ENCODE data around the gene IGLON5. TPM values are rescaled to one million over a fixed set of nuclear protein-coding genes. Genes with fewer than 3 reads are reported as not detected.

The IGLON5 gene
- total and polyA plus RNA-seq, 2 donors from 2014 or later = 0.15 TPM; not detected in 1

- Histone ChIP-seq H3K4me3 (ENCODE audit: low read length in 3 of 3) (no peak overlapping the region), H3K9ac (ENCODE audit: low read length in 3 of 3) (no peak overlapping the region), H3K9me3 (ENCODE audit: control insufficient read depth in 2 of 3, insufficient read depth in 1 of 3, low read length in 3 of 3) (no peaks in the 10 kb centered on the region), H3K4me1 (ENCODE audit: control insufficient read depth in 2 of 3, insufficient read depth in 2 of 3, low read depth in 1 of 3, low read length in 3 of 3) (peaks cover 0 to 6% (median 5%) of the 10 kb centered on the region in 3 donors), H3K27ac (ENCODE audit: low read depth in 2 of 2, low read length in 2 of 2) (no peak overlapping the region), H3K27me3 (ENCODE audit: control insufficient read depth, insufficient read depth, low read length) (no peaks in the 10 kb centered on the region), H3K36me3 (ENCODE audit: control insufficient read depth in 2 of 3, insufficient read depth in 3 of 3, low read length in 3 of 3) (no peaks in the 10 kb centered on the region)
- TF ChIP-seq CTCF (IDR thresholded peaks at IDR 0.05; ENCODE audit: borderline replicate concordance, extremely low read depth, insufficient read depth) = no peak
- intact Hi-C loops (cut with DNase I) = no loop called here
- DNase-seq (no peak), FAIRE-seq (no peak)
Measured at GRCh38 chr19:51359294-51359693, 47.9 kb downstream of the IGLON5 start.

- H3K4me3 ChIP-seq (ENCODE audit: low read length in 3 of 3) = no peak overlapping the region
- H3K9ac ChIP-seq (ENCODE audit: low read length in 3 of 3) = no peak overlapping the region
- DNase-seq = no peak
- no peaks in the 10 kb centered on the region for H3K9me3 ChIP-seq (ENCODE audit: control insufficient read depth in 2 of 3, insufficient read depth in 1 of 3, low read length in 3 of 3)
- intact Hi-C loops (cut with DNase I) = no loop called here
- no peaks in the 10 kb centered on the region for H3K27me3 ChIP-seq (ENCODE audit: control insufficient read depth, insufficient read depth, low read length)
- no peaks in the 10 kb centered on the region for H3K36me3 ChIP-seq (ENCODE audit: control insufficient read depth in 2 of 3, insufficient read depth in 3 of 3, low read length in 3 of 3)
- TF ChIP-seq CTCF (IDR thresholded peaks at IDR 0.05; ENCODE audit: borderline replicate concordance, extremely low read depth, insufficient read depth) = no peak
- no peak overlapping the region for H3K27ac ChIP-seq (ENCODE audit: low read depth in 2 of 2, low read length in 2 of 2)
- no peak for FAIRE-seq
- H3K4me1 ChIP-seq (ENCODE audit: control insufficient read depth in 2 of 3, insufficient read depth in 2 of 3, low read depth in 1 of 3, low read length in 3 of 3) = peaks cover 0 to 15% (median 5%) of the 10 kb centered on the region in 3 donors
Measured at GRCh38 chr19:51361239-51361638, 49.8 kb downstream of the IGLON5 start.

GRCh38 chr19:51364200-51365106 lies 53.0 kb downstream of the IGLON5 start:
- no peak for DNase-seq
- Histone ChIP-seq H3K4me3 (ENCODE audit: low read length in 3 of 3) (no peak overlapping the region), H3K27ac (ENCODE audit: low read depth in 2 of 2, low read length in 2 of 2) (no peak overlapping the region), H3K36me3 (ENCODE audit: control insufficient read depth in 2 of 3, insufficient read depth in 3 of 3, low read length in 3 of 3) (no peaks in the 10 kb centered on the region), H3K9ac (ENCODE audit: low read length in 3 of 3) (peak overlapping the region in 1 of 3 donors; percentile 40), H3K27me3 (ENCODE audit: control insufficient read depth, insufficient read depth, low read length) (no peaks in the 10 kb centered on the region), H3K4me1 (ENCODE audit: control insufficient read depth in 2 of 3, insufficient read depth in 2 of 3, low read depth in 1 of 3, low read length in 3 of 3) (peaks cover 0 to 17% (median 5%) of the 10 kb centered on the region in 3 donors), H3K9me3 (ENCODE audit: control insufficient read depth in 2 of 3, insufficient read depth in 1 of 3, low read length in 3 of 3) (no peaks in the 10 kb centered on the region)
- FAIRE-seq = no peak
- no peak for TF ChIP-seq CTCF (IDR thresholded peaks at IDR 0.05; ENCODE audit: borderline replicate concordance, extremely low read depth, insufficient read depth)
- intact Hi-C loops (cut with DNase I) = no loop called here

Data from kidney (tissue), 14 donors.